DMS53 treated with DMSO at 0.1 percent for 48 hours (cell line): ENCODE measurements around the gene PTRH2.
"Not testable (repeated sequence)": the region's sequence is repeated elsewhere in the genome, so short reads cannot be mapped to it uniquely, and the experiment has no call there.

Experiments
- DNase-seq: peaks from one replicate; lab custom pipeline; 2025; ENCODE audit not compliant: unreplicated experiment; lab: John Stamatoyannopoulos, UW

Gene PTRH2

GRCh38 chr17:59707149-59707970 is at the start of gene PTRH2, which contains the start of gene VMP1:
Gene PTRH2, minus strand, starts transcription at chr17:59707430. Its CDS starts 9,452 bp downstream, at chr17:59697978.
Gene VMP1, plus strand, starts transcription at chr17:59707654. Its CDS starts 23,793 bp downstream, at chr17:59731447.
- DNase-seq: peak; percentile 96

DNA sequence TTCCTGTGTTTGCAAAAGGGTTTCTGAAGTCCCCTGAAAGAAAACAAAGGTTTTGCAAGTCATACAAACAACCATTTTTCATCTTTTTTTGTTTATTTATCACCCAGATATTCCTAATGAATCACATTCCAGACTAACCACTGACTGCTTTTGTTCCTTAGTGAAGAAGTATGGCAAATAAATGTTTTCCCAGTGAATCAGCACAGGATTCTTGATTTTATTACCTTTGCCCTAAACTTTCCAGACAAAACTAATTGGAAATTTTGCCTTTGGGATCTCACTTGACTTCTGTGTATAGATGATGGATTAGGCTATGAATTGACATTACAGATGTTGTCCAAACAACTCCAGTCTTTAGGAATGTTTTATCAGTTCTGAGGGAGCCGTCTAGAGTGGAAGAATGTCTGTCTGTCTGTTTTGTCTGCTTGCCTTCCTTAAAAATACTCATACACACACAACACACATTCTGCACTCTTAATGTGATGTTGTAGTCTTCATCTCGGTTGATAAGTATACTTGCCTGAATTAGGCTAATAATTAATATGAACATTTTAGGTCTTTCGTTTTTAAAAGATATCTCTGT is 49.1 kb upstream of the PTRH2 start:
- DNase-seq: no peak

- DNase-seq: not testable (repeated sequence)
Observed at GRCh38 chr17:59755069-59755468, 47.8 kb upstream of the PTRH2 start.

DNA sequence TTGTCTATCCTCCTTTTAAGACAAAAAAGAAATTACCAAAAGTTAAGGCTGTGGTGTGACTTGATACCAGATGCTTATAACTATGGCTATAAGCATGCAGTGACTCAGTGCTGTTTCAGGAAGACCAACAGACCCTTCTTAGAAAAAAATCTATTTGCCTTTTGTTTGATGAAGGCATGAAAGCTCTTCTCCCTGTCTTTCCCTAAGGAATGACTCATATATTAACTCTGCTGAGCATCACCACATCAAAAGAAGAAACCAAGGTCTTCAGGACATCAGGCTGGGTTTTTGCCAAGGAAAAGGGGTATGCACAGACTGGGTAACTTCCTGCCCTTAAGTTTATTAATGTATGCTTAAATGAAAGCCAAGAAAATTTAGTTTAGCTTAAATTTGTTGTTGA is 47.3 kb upstream of the PTRH2 start:
- DNase-seq: peak; percentile 63

- peak; percentile 72 for DNase-seq
Observed at GRCh38 chr17:59753522-59754467, 46.6 kb upstream of the PTRH2 start.

- no peak for DNase-seq
Observed at GRCh38 chr17:59752922-59753321, 45.7 kb upstream of the PTRH2 start.

DNA sequence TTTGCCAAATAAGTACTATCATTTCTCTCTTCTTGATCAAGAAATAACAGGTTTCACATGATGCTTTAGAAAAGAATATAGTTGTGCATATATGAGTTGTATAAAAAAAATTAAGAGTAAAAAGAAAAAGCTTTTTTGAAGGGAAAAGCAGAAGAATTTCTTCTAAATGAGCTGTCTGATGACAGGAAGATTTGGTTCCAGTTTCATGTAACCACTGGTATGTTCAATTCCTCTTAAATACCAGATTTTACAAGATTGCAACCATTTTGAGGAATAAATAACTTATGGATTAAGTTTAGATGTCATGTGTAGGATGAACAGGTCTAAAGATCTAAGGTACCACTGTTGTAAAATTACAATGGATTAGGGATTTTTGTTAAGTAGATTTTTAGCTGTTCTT is 45.2 kb upstream of the PTRH2 start:
- DNase-seq: no peak

DNA sequence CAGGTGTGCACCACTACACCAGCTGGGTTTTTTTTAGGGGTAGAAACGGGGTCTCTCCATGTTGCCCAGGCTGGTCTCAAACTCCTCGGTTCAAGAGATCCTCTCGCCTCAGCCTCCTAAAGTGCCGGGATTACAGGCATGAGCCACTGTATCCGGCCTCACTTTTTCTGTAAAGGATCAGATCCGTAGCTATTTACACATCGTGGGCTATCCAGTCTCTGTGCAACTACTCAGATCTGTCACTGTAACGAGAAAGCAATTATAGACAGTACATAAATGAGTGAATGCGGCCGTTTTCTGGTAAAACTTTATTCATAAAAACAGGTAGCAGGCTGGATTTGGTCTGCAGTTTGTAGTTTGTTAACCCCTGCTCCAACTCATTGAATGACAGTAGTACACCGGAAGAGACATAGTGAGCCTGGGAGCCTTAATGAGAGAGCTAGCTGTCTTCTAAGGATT is 44.8 kb upstream of the PTRH2 start:
- no peak for DNase-seq

DNA sequence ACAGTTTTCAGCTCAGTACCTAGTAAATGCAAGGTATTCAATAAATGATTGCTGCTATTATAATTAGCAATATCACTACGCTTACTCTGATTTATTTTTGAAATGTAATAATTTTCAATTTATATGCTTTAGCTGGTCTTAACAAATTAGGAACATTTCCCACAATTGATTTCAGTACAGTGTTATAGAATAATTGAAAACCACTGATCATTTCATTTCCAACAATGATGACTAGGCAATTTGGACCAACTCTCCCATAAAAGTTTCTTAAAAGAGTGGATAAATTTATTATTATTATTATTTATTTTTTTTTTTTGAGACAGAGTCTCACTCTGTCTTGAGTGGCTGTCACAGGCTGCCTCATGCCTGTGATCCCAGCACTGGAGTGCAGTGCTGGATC is 41.4 kb upstream of the PTRH2 start:
- DNase-seq: no peak

DNA sequence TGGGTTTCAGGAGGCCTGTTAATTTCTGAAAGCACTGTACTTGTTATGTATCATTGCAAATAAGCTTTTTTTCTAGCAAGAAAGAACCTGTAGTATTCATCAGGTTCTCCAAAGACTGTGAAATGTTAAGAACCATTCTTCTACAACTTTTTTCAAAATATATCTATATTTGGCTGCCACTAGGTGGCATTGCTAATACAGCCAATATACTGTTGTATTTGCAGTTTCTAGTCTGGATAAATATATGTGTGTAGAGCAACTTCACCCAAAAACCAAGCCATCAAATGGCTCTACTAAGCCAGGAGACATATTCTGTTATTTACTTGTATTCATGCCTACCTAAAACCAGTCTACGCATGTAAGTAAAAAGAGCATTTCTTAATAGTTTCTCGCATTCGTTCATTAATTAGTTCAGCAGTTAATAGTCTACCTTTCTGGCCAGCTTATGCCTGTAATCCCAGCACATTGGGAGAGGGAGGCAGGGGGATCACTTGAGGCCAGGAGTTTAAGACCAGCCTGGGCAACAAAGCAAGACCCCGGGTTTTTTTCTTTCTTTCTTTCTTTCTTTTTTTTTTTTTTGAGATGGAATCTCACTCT is 39.7 kb upstream of the PTRH2 start:
- DNase-seq: peak; percentile 22

DNA sequence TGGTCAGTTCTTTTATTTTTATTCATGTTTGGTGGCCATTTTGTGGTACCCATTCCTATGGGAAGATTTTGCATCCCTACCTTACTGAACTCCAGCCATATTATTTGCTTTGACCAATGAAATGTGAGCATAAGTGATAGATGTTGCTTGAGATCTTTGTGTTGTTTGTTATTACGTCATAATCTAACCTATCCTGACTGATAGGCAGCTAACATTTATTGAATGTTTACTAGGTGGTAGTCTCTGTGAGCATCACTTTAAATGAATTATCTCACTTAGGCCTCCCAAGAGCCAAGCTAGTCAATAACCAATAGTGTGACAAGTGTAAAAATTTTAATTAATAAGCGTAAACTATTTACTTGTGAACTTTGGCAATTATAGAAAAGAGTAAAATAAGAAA is 37.8 kb upstream of the PTRH2 start:
- no peak for DNase-seq

DNA sequence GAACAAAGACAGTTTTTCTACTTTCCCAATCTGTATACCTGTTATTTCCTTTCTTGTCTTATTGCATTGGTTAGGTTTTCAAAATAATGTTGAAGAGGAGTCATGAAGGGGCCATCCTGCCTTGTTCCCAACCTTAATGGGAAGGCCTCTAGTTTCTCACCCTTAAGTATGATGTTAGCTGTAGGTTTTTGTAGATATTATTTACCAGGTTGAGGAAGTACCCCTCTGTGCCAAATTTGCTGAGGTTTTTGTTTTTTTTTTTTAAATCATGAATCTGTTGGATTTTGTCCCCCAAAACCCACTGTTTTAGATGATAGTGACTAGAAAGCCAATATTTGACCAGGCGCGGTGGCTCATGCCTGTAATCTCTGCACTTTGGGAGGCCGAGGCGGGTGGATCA is 36.6 kb upstream of the PTRH2 start:
- DNase-seq: no peak

DNA sequence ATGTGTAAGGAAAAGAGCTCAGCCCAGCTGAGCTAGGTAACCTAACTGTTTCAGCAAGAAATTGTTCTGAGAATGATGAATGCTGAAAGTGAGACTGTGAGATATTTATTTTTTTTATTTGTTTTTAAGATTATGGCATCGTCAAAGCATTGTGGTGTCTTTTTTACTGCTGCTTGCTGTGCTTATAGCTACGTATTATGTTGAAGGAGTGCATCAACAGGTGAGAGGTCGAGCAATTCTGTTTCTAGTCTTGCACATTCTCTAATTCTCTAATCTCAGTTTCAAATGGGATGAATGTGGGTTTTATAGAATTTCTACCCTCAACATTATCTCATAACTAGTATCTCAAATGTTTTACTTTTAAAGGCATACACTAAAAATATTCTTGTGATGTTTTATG is 30.1 kb upstream of the PTRH2 start:
- no peak for DNase-seq

GRCh38 chr17:59734226-59734625 is 27.0 kb upstream of the PTRH2 start:
- no peak for DNase-seq

DNA sequence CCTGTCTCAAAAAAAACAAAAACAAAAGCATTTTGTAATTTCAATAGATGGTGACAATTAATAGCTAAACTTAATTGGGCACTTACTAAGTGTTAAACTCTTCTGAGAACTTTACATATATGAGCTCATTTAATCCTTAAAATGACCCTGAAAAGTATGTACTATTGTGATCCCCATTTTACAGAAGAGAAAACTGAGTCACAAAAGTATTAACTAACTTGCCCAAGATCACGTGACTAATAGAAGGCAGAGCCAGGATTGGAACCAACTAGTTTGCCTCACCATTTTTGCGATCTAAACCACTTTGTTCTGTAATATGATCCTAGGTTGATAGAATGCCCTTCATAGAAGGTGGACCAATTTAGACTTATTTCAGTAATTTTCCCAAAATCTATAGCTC is 26.5 kb upstream of the PTRH2 start:
- no peak for DNase-seq

DNA sequence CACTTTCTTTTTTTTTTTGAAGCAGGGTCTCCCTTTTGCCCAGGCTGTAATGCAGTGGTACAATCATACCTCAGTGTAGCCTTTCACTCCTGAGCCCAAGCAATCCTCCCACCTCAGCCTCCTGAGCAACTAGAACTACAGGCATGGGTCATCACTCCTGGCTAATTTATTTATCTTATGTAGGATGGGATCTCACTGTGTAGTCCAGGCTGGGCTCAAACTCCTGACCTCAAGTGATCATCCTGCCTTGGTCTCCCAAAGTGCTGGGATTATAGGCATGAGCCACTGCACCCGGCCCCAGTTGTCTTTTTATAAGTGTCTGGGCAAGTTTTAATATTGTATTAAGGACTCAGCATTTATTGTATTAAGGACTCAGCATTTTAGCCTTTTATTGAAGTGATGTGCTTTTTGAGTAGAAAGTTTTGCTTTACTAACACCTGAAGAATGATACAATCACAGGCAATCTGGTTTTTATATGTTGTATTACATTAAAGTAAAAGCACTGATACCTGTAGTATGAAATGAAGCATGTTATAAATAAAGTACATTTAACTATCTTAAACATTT is 23.1 kb upstream of the PTRH2 start:
- no peak for DNase-seq

GRCh38 chr17:59727817-59728533 is 20.7 kb upstream of the PTRH2 start:
- DNase-seq: peak; percentile 1

GRCh38 chr17:59725691-59726090 is 18.5 kb upstream of the PTRH2 start:
- no peak for DNase-seq

DNA sequence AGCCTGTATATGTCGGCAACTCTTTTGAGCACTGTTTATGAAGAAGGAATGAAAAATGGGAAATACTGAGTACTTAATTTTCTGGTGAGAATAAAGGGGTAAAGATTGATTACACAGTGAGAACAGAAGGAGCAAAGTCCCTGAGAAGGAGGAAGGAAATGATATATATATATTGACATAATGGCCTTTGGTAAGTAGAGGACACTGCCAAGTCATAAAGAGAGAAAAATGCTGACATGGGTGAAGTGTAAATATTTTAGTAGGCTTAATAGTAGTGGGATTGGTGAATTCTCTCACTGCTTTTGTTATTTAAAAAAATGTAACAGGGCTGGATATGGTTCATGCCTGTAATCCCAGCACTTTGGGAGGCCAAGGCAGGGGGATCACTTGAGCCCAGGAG is 16.4 kb upstream of the PTRH2 start:
- no peak for DNase-seq

GRCh38 chr17:59723041-59723440 is 15.8 kb upstream of the PTRH2 start:
- DNase-seq: no peak
